T-helper 1 cell treated with Interleukin-12 subunit alpha and Interleukin-12 subunit beta and Interleukin-4 antibody, amounts not matched to agents 30 μg/mL and 1 μg/mL, for 36 hours (primary cell): ENCODE results near the gene HLA-DQA2.
"Not testable (repeated sequence)": the region's sequence is repeated elsewhere in the genome, so short reads cannot be mapped to it uniquely, and the experiment has no call there.

Experiments used
- H3K27ac Mint-ChIP-seq: one replicate; pipeline ENCODE4 v1.8.0; 2021; ENCODE audit warnings: mild to moderate bottlenecking, mixed read lengths
- H3K27me3 Mint-ChIP-seq: one replicate; pipeline ENCODE4 v1.8.0; 2021; ENCODE audit warnings: low read depth, mixed read lengths
- H3K36me3 Mint-ChIP-seq: one replicate; pipeline ENCODE4 v1.8.0; 2021; ENCODE audit warnings: low read depth, mixed read lengths
- H3K4me1 Mint-ChIP-seq: one replicate; pipeline ENCODE4 v1.8.0; 2021; ENCODE audit warnings: low read depth, mixed read lengths
- H3K4me3 Mint-ChIP-seq: one replicate; pipeline ENCODE4 v1.8.0; 2021; ENCODE audit warnings: mild to moderate bottlenecking, moderate library complexity, mixed read lengths
- H3K9me3 Mint-ChIP-seq: one replicate; pipeline ENCODE4 v1.8.0; 2021; ENCODE audit warnings: mixed read lengths

The HLA-DQA2 gene

DNA sequence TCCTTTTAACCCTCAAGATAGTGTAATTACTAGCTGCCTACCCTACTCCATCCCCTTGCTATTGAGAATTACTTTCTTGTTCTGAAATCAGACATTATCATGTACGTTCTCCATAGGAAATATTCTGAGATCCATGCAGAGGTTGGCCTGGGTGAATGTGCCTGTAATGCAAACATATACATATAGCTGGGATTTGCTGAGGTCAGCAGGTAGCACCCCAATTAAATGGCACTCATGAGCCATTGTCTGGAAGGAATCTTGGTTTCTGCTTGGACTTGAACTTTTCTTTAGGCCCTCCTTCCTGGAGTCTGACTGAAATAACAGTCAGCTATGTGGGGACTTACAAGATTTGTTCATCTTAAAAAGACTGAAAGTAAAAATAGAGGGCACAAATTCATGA, 18.5 kb downstream of the HLA-DQA2 start:
- Mint-ChIP-seq H3K27ac (no peak overlapping the region), H3K4me1 (no peaks in the 10 kb centered on the region), H3K4me3 (no peak overlapping the region), H3K36me3 (no peaks in the 10 kb centered on the region), H3K9me3 (no peaks in the 10 kb centered on the region), H3K27me3 (peaks cover 42% of the 10 kb centered on the region)

DNA sequence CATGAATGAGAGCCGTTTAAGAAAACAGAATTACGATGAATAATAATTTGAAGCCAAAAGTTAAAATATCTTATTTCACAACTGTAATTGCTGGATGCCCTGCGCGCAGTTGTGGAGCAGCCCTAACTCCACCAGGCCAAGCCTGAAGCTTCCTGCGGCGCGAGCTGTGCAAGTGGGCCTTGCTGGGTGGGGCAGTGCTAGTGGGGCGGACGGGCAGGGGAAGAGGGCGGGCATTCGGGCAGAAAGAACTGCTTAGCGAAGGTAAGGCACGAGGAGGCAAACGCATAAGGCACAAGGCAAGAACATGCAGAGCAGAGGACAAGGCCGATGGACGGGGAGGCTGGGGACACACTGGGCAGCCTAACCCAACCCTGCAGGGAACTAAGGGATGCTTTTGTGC, 19.9 kb downstream of the HLA-DQA2 start:
- no peak overlapping the region for H3K4me3 Mint-ChIP-seq
- no peaks in the 10 kb centered on the region for H3K36me3 Mint-ChIP-seq
- no peak overlapping the region for H3K27ac Mint-ChIP-seq
- H3K9me3 Mint-ChIP-seq, result no peaks in the 10 kb centered on the region
- peaks cover 37% of the 10 kb centered on the region for H3K27me3 Mint-ChIP-seq
- no peaks in the 10 kb centered on the region for H3K4me1 Mint-ChIP-seq

DNA sequence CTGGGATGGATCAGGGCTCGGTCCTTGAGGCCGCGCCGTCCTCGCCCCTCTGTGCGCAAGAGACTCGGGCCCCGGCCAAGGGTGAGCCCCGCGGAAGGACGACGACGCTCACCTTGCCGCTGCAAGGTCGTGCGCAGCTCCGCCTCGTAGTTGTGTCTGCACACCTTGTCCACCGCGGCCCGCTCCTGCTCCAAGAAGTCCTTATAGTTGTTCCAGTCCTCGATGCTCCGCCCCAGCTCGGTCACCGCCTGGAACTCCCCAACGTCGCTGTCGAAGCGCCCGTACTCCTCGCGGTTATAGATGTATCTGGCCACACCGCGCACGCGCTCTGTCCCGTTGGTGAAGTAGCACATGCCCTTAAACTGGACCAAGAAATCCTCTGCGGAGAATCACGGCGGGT, 20.4 kb downstream of the HLA-DQA2 start:
- Mint-ChIP-seq H3K27ac (no peak overlapping the region), H3K4me3 (no peak overlapping the region), H3K27me3 (peaks cover 40% of the 10 kb centered on the region), H3K4me1 (no peaks in the 10 kb centered on the region), H3K36me3 (no peaks in the 10 kb centered on the region), H3K9me3 (no peaks in the 10 kb centered on the region)

DNA sequence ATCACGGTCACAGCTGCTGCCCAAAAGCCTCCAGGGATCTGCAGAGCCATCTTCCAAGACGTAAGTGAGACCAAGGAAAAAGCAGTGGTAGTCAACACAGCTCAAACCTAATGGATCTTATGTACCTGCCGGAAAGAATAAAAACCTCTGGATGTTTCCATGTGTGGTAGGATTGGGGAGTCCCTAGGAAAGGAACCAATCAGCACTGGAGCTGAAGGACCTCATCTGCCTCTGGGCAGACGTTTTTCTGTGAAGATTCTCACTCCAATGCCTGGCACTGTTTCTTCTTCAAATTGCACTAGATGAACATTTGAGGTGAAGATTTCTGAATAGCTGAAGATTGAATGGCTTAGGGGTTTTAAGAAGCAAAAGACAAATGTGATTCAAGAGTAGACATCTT, 22.2 kb downstream of the HLA-DQA2 start, which contains the start of gene HLA-DQB2:
HLA-DQB2 (minus strand) TSS at position 112 of the 400 bp plus-strand sequence; CDS start at position 50, 62 bp downstream.
- H3K27ac Mint-ChIP-seq, result no peak within 1 kb of the TSS
- H3K4me3 Mint-ChIP-seq, result no peak within 1 kb of the TSS
- no peaks in the 10 kb centered on the region for H3K9me3 Mint-ChIP-seq
- H3K27me3 Mint-ChIP-seq, result peaks cover 49% of the 10 kb centered on the region
- no peaks in the 10 kb centered on the region for H3K36me3 Mint-ChIP-seq
- H3K4me1 Mint-ChIP-seq, result no peaks in the 10 kb centered on the region

DNA sequence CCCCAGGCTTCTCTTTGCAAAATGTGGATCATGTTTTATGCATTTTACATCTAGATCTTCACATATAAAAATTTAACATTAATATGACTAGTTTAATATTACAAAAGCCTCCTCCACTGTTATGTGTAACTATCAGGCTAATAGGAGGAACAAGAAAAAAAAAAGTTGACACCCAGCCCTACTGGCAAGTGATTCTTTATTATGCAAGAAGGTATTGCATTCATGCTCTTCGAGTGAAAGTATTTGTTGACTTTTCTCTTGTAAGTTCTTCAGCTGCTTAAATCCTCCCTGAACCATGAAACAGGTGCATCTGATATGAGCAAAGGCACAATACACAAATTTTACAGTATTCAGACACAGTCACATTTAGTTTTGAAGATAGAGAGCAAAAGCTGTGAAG, 22.9 kb downstream of the HLA-DQA2 start:
- no peaks in the 10 kb centered on the region for H3K9me3 Mint-ChIP-seq
- no peak overlapping the region for H3K27ac Mint-ChIP-seq
- no peak overlapping the region for H3K4me3 Mint-ChIP-seq
- H3K36me3 Mint-ChIP-seq, result no peaks in the 10 kb centered on the region
- peaks cover 54% of the 10 kb centered on the region for H3K27me3 Mint-ChIP-seq
- H3K4me1 Mint-ChIP-seq, result no peaks in the 10 kb centered on the region

DNA sequence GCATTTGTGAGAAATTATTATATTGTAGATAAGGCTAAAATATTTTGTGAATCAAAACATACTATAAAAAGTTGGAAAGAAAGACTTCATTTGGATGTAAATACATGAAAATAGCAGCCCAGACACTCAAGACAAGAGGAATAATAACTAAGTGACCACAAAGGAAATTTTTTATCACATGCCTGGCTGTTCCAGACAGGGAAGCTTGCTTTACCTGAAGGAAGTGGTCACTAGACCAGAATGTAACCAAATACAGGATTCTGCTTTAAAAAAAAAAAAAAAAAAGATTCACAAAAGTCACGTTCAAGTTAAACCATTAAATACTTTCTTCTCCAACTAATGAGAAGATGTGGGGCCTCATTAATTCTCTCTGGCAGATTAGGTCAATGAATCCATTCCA, 31.5 kb downstream of the HLA-DQA2 start:
- H3K36me3 Mint-ChIP-seq, result no peaks in the 10 kb centered on the region
- H3K27me3 Mint-ChIP-seq, result peaks cover 76% of the 10 kb centered on the region
- H3K4me1 Mint-ChIP-seq, result no peaks in the 10 kb centered on the region
- H3K4me3 Mint-ChIP-seq, result no peak overlapping the region
- H3K27ac Mint-ChIP-seq, result no peak overlapping the region
- no peaks in the 10 kb centered on the region for H3K9me3 Mint-ChIP-seq

DNA sequence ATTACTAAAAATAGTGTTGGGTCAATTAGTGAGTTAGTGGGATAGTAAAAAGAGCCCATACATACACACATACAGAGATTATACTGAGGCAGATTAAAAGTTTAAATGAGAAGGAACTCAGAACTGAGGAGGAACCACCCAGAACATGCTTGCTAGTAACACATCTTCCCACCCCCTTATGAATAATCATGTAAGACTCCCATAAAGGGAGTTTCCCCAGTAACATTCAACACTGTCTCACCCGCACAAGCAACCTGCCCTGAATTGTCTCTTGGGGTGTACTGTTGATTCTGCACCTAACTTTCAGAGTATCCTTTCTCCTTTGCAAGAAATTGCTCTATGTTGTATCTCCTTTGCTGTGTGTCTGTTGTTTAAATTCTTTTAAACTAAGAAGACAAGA, 33.2 kb downstream of the HLA-DQA2 start:
- Mint-ChIP-seq H3K9me3 (no peaks in the 10 kb centered on the region), H3K27me3 (peaks cover 61% of the 10 kb centered on the region), H3K4me1 (no peaks in the 10 kb centered on the region), H3K4me3 (no peak overlapping the region), H3K27ac (no peak overlapping the region), H3K36me3 (no peaks in the 10 kb centered on the region)

DNA sequence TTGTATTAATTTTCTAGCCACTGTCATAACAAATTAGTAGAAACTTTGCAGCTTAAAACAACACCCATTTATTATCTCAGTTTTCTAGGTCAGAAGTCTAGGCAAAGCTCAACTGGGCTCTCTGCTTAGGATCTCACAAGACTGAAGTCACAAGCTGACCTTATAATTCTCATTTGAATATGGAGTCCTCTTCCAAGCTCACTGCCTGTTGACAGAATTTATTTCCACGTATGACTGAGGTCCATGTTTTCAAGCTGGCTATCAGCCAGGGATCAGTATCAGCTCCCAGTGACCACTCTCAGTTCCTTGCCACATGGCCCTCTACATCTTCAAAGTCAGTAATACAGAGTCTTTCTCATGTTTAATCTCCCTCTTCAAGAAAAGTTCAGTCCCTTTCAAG, 33.9 kb downstream of the HLA-DQA2 start:
- H3K9me3 Mint-ChIP-seq, result no peaks in the 10 kb centered on the region
- peaks cover 54% of the 10 kb centered on the region for H3K27me3 Mint-ChIP-seq
- H3K4me3 Mint-ChIP-seq, result no peak overlapping the region

DNA sequence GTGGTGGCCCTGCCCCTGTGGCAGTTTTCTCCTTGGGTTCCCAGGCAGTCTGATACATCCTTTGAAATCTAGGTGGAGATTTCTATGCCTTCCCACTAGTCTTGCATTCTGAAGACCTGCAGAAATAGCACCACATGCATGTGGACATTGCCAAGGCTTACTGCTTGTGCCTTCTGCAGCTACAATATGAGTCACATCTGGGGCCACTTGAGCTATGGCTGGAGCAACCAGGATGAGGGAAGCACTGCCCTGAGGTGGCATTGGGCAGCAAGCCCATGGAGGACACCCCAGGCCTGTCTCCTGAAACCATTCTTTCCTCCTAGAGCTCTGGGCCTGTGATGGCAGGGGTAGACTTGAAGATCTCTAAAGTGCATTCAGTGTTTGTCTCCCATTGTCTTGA, 37.8 kb downstream of the HLA-DQA2 start:
- Mint-ChIP-seq H3K4me1 (no peaks in the 10 kb centered on the region), H3K4me3 (no peak overlapping the region), H3K9me3 (no peaks in the 10 kb centered on the region), H3K27me3 (peaks cover 42% of the 10 kb centered on the region), H3K36me3 (no peaks in the 10 kb centered on the region), H3K27ac (no peak overlapping the region)

More for the DNA sequence above, 33.9 kb downstream of the HLA-DQA2 start:
- Mint-ChIP-seq H3K27ac (no peak overlapping the region), H3K36me3 (no peaks in the 10 kb centered on the region), H3K4me1 (no peaks in the 10 kb centered on the region)

DNA sequence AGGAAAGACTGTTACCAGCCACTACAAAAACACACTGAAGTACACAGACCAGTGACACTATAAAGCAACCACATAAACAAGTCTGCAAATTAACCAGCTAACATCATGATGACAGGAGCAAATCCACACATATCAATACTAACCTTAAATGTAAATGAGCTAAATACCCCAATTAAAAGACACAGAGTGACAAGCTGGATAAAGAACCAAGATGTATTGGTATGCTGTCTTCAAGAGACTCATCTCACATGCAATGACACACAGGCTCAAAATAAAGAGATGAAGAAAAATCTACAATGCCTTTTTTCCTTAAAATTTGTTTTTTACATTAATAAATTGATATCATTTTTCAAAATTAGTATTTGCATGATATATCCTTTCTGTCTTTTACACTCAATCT, 41.7 kb downstream of the HLA-DQA2 start:
- not testable (repeated sequence) for H3K27ac Mint-ChIP-seq, H3K36me3 Mint-ChIP-seq, H3K9me3 Mint-ChIP-seq, H3K4me3 Mint-ChIP-seq, H3K4me1 Mint-ChIP-seq
- H3K27me3 Mint-ChIP-seq, result peaks cover 49% of the 10 kb centered on the region

DNA sequence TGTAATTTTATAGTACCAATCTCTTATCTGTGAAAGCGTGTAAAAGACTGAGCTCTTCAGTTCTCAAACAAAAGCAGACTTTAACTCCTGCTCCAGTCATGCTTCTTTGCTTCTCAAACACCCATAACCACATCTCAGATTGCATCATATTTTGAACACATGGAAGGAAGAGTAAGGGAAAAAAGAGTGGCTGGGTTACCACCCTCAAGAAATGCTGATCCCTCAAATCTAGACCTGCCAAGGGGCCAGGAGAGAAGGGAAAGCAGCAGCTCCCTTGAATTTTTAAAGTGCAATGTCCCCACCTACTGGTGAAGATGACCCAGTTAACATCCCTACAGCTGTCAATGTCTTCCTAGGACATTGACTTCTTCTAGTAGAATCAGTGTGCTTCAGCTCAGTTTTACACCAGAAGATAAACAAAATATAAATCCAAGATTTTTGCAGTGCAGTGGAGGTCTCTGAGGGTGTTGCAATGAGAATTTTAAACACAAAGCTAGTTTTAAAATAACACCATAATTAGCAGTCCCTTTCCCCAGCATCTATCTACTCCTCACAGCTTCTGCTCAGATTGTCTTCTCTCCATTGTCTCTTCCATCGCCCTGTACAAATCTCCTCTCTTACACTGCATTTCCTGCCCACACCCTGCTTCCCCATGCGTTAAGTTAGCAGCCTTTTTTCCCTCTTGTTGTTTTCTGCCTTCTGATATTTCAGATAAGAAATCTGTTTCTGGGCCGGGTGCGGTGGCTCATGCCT, 44.8 kb downstream of the HLA-DQA2 start:
- no peak overlapping the region for H3K4me3 Mint-ChIP-seq
- H3K27me3 Mint-ChIP-seq, result peaks cover 66% of the 10 kb centered on the region
- no peaks in the 10 kb centered on the region for H3K36me3 Mint-ChIP-seq
- peaks cover 2% of the 10 kb centered on the region for H3K4me1 Mint-ChIP-seq
- no peaks in the 10 kb centered on the region for H3K9me3 Mint-ChIP-seq
- H3K27ac Mint-ChIP-seq, result no peak overlapping the region

DNA sequence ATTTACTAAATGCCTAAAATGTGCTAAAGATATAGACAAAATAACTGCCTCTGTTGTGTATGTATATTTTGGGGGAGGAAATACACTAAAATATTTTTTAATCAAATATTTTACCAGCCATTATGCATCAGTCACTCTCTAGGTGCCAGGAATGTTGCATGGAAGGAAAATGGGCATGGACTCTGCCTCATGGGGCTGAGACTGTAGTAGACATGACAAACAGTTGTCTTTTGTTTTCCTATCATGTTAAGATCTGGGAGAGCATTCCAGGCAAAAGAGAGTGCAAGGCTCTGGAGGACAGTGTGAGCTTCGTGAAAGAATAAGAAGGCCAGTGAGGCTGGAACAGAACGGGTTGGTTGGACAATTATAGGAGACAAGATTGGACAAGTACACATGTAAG, 49.1 kb downstream of the HLA-DQA2 start:
- Mint-ChIP-seq H3K36me3 (no peaks in the 10 kb centered on the region), H3K4me1 (peaks cover 15% of the 10 kb centered on the region), H3K4me3 (no peak overlapping the region), H3K27me3 (peaks cover 86% of the 10 kb centered on the region), H3K27ac (no peak overlapping the region), H3K9me3 (no peaks in the 10 kb centered on the region)

DNA sequence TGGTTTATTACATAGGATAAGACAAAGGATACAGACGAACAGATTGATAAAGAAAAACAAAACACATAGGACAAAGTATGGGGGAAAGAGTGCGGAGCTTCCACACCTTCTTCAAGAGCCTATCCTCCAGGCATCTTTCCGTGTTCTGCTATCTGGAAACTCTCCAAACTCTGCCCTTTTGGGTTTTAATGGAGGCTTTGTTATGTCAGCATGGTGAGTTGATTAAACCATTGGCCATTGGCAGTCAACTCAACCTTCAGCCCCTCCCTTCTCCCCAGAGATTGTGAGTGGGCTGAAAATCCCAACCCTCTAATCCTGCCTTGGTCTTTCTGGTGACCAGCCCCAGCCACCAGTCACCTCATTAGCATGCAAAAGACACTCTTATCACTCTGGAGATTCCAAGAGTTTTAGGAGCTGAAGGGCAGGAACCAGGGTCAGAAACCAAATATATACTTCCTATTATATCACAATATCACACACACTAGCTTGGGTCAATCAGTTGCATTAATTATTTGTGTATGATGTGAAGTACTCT, 51.8 kb downstream of the HLA-DQA2 start:
- H3K36me3 Mint-ChIP-seq, result no peaks in the 10 kb centered on the region
- no peak overlapping the region for H3K27ac Mint-ChIP-seq
- no peaks in the 10 kb centered on the region for H3K9me3 Mint-ChIP-seq
- no peak overlapping the region for H3K4me3 Mint-ChIP-seq
- H3K4me1 Mint-ChIP-seq, result peaks cover 20% of the 10 kb centered on the region
- H3K27me3 Mint-ChIP-seq, result peaks cover 71% of the 10 kb centered on the region

DNA sequence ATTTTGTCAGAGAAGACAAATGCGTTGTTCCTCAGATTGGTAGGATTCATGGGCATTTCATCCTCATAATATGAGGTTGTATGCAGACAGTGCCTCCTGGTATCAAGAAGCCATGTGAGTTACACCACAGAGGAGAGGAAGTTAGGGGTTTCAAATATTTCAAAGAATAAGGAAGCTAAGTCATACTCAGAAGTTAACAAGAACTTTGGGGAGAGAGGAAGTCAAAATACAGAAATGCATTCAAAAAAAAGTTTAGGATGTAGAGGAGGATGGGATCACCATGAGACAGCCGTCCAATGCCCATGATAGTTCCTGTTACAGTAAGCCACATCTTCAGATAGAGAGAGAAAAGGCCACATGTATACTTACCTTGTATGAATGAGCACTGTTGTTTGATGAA, 53.3 kb downstream of the HLA-DQA2 start:
- Mint-ChIP-seq H3K4me3 (no peak overlapping the region), H3K27ac (no peak overlapping the region), H3K4me1 (peaks cover 20% of the 10 kb centered on the region), H3K9me3 (peaks cover 9% of the 10 kb centered on the region), H3K36me3 (no peaks in the 10 kb centered on the region), H3K27me3 (peaks cover 73% of the 10 kb centered on the region)
